Endothelial cell of umbilical vein (primary cell): ENCODE results near the gene CEMIP. TPM values are rescaled to one million over a fixed set of nuclear protein-coding genes. Genes with fewer than 3 reads are reported as not detected.

Experiments
- BruUV-seq: library from RNA; stranded (reverse); fragments of 400-500 nt; replicated peaks from 2 replicates; lab custom pipeline; 2021; lab: Mats Ljungman, UMichigan
- CTCF ChIA-PET: fragments of 300-600, 350-600 bp; sonication (Branson Sonifier 250); formaldehyde crosslinking; loops from one replicate; lab custom pipeline; 2021; ENCODE audit warnings: antibody characterized with exemption, inconsistent platforms; lab: Charles Lee
- POLR2A ChIA-PET: fragments of 300-600, 350-600 bp; sonication (Branson Sonifier 250); formaldehyde crosslinking; loops from one replicate; lab custom pipeline; 2021; ENCODE audit warnings: antibody characterized with exemption, inconsistent platforms; lab: Charles Lee
- DNase-seq: peaks from one replicate; pipeline ENCODE4 v3.0.0-alpha.2; 2011; ENCODE audit warnings: low read depth, low spot score
- FAIRE-seq: peaks from 2 replicates; lab custom pipeline; 2011; peaks lifted over from hg19 to GRCh38; lab: Jason Lieb, UNC
- H2AFZ ChIP-seq: 2 replicates; pipeline ENCODE4 v1.6.0; 2012; ENCODE audit warnings: low read depth, low read length, control low read depth, inconsistent platforms
- H3K27ac ChIP-seq: 2 replicates; pipeline ENCODE4 v1.5.1; 2011; ENCODE audit warnings: low read depth, mild to moderate bottlenecking, control low read depth, low read length, moderate library complexity; ENCODE audit not compliant: insufficient read depth
- H3K27me3 ChIP-seq, 2 experiments: 2 replicates each; pipeline versions ENCODE4 v1.6.0 to v1.6.1; 2011; ENCODE audit warnings: low read length in 2 of 2, mixed read lengths in 1 of 2; ENCODE audit not compliant: control insufficient read depth in 2 of 2, insufficient read depth in 2 of 2
- H3K36me3 ChIP-seq, 2 experiments: 2 replicates in 1 of 2; 3 replicates in 1 of 2; pipeline ENCODE4 v1.5.1; 2011; ENCODE audit warnings: low read length in 2 of 2, mild to moderate bottlenecking in 1 of 2, moderate library complexity in 1 of 2; ENCODE audit not compliant: control insufficient read depth in 2 of 2, insufficient read depth in 2 of 2; ENCODE audit errors: extremely low read depth in 1 of 2
- H3K4me1 ChIP-seq: 3 replicates; pipeline ENCODE4 v1.5.1; 2011; ENCODE audit warnings: mild to moderate bottlenecking, low read length; ENCODE audit not compliant: control insufficient read depth, insufficient read depth; ENCODE audit errors: extremely low read depth
- H3K4me2 ChIP-seq: 2 replicates; pipeline ENCODE4 v1.6.1; 2011; ENCODE audit warnings: low read length, control low read depth, mixed read lengths; ENCODE audit not compliant: insufficient read depth
- H3K4me3 ChIP-seq, 3 experiments: fragments of 200-600 bp in 1 of 3; sonication (generic), shearing (Covaris generic) in 1 of 3; replicated peaks in 1 of 3; 2 replicates each; pipeline ENCODE4 v1.5.1; 2011 to 2016; ENCODE audit warnings: control low read depth in 3 of 3, low read length in 3 of 3, mild to moderate bottlenecking in 2 of 3, inconsistent platforms in 1 of 3, low read depth in 1 of 3, moderate library complexity in 1 of 3; ENCODE audit not compliant: insufficient read depth in 1 of 3
- H3K79me2 ChIP-seq: 2 replicates; pipeline ENCODE4 v1.6.0; 2012; ENCODE audit warnings: low read length, inconsistent platforms; ENCODE audit not compliant: control insufficient read depth, insufficient read depth
- H3K9ac ChIP-seq: replicated peaks from 2 replicates; pipeline ENCODE3; 2011; ENCODE audit warnings: low read length, control low read depth; ENCODE audit not compliant: insufficient read depth; ENCODE audit errors: extremely low read depth
- H3K9me1 ChIP-seq: replicated peaks from 3 replicates; pipeline ENCODE4 v1.6.0; 2011; ENCODE audit warnings: mild to moderate bottlenecking, low read length; ENCODE audit not compliant: control insufficient read depth, insufficient read depth; ENCODE audit errors: extremely low read depth
- H3K9me3 ChIP-seq: replicated peaks from 2 replicates; pipeline ENCODE4 v1.5.1; 2012; ENCODE audit warnings: low read length, inconsistent platforms; ENCODE audit not compliant: control insufficient read depth, insufficient read depth
- H4K20me1 ChIP-seq: replicated peaks from 2 replicates; pipeline ENCODE3; 2011; ENCODE audit warnings: mild to moderate bottlenecking, low read length; ENCODE audit not compliant: control insufficient read depth, insufficient read depth; ENCODE audit errors: extremely low read depth
- CTCF ChIP-seq, 2 donors: IDR thresholded peaks; 1 replicate in 1 of 2; 2 replicates in 1 of 2; pipeline ENCODE4 v1.5.1; 2011; ENCODE audit warnings: low read length in 2 of 2, mild to moderate bottlenecking in 2 of 2, moderate library complexity in 2 of 2, control low read depth in 1 of 2, inconsistent platforms in 1 of 2, low read depth in 1 of 2; ENCODE audit not compliant: insufficient read depth in 1 of 2; ENCODE audit errors: extremely low read depth in 1 of 2
- EZH2 ChIP-seq: IDR thresholded peaks from 2 replicates; pipeline ENCODE4 v1.6.1; 2012; ENCODE audit warnings: borderline replicate concordance, low read depth, mild to moderate bottlenecking, moderate library complexity, low read length, inconsistent platforms; ENCODE audit not compliant: severe bottlenecking
- FOS ChIP-seq: IDR thresholded peaks from 2 replicates; pipeline ENCODE4 v1.6.1; 2011; ENCODE audit warnings: mild to moderate bottlenecking, low read length, moderate library complexity, borderline replicate concordance; ENCODE audit not compliant: insufficient read depth
- GATA2 ChIP-seq: IDR thresholded peaks from 2 replicates; pipeline ENCODE4 v1.7.0; 2011; ENCODE audit warnings: low read depth, mild to moderate bottlenecking, moderate library complexity, mixed read lengths, low read length; ENCODE audit not compliant: insufficient read length, insufficient read depth
- JUN ChIP-seq: IDR thresholded peaks from 2 replicates; pipeline ENCODE4 v1.6.1; 2011; ENCODE audit warnings: borderline replicate concordance, low read depth; ENCODE audit not compliant: insufficient read length, insufficient read depth
- MAX ChIP-seq: IDR thresholded peaks from 2 replicates; pipeline ENCODE4 v1.6.1; 2011; ENCODE audit not compliant: insufficient read depth, insufficient read length
- MYC ChIP-seq: IDR thresholded peaks from one replicate; pipeline ENCODE4 v1.6.1; 2011; ENCODE audit warnings: mild to moderate bottlenecking, low read depth, low read length
- POLR2A ChIP-seq: IDR thresholded peaks from 2 replicates; pipeline ENCODE4 v1.6.1; 2012; ENCODE audit warnings: low read depth, mild to moderate bottlenecking, control low read depth, low read length
- POLR2AphosphoS5 ChIP-seq: IDR thresholded peaks from 2 replicates; pipeline ENCODE4 v1.6.1; 2012; ENCODE audit warnings: low read depth, mild to moderate bottlenecking, control low read depth, low read length, moderate library complexity; ENCODE audit not compliant: insufficient read depth
- dilution Hi-C: fragments of 300-500 bp; cut with MboI; formaldehyde crosslinking; loops from one replicate; pipeline ENCODE4 v1.15.0; 2019; ENCODE audit warnings: low sequenced_read_pairs; ENCODE audit not compliant: extremely low pct_ligation_motif_present
- intact Hi-C: fragments of 100-400 bp; cut with micrococcal nuclease; formaldehyde crosslinking; loops from one replicate; pipeline ENCODE4 v1.10.0; 2022
- polyA plus RNA-seq, 4 experiments: library from polyadenylated mRNA; depleted of rRNA in 3 of 4; stranded (reverse) in 3 of 4; unstranded in 1 of 4; fragments of >200 nt; gene quantifications; 2 replicates each; pipeline versions ENCODE4 v1.2.1 to v1.2.3, GENCODE V29; 2011 to 2012; ENCODE audit warnings: missing spikeins in 1 of 4
- total RNA-seq: library from RNA; stranded (reverse); gene quantifications from 2 replicates; pipeline ENCODE4 v1.2.3, GENCODE V29; 2021

Gene CEMIP
- total and polyA plus RNA-seq, 2 donors (not counting 3 experiments of a cell fraction or from before 2014, with no cell fraction given) = 0.01 TPM; not detected in 1

DNA sequence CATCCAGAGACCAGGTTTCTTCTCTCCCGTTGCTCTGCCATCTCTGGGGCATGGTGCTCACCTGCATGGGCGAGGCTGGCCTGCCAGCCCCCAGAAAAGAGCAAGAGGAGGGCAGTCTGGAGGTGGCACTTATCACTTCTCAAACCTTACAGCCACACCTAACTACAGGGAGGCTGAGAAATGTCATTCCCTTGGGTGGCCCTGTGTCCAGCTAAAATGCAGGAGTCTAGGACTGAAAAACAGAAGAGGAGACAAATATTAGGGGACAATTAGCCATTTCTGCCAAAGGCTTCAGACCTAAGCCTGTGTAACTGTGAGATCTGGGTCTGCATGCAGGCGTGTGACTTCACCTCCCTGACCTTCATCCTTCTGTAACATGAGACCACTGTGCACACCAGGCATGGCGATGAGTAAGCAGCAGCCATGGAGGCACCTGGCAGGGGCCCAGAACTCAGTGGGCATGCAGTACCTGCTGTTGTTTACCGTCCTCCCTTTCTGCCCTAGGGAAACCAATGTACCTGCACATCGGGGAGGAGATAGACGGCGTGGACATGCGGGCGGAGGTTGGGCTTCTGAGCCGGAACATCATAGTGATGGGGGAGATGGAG, 127.1 kb downstream of the CEMIP start:
- Histone ChIP-seq H3K9ac (no peak overlapping the region), H4K20me1 (no peaks in the 10 kb centered on the region), H3K27me3 (no peaks in the 10 kb centered on the region), H3K4me2 (no peak overlapping the region), H3K36me3 (no peaks in the 10 kb centered on the region), H3K9me3 (no peaks in the 10 kb centered on the region), H3K9me1 (no peaks in the 10 kb centered on the region), H3K4me3 (no peak overlapping the region), H3K79me2 (no peaks in the 10 kb centered on the region), H2AFZ (no peak overlapping the region), H3K27ac (no peak overlapping the region), H3K4me1 (no peaks in the 10 kb centered on the region)
- FAIRE-seq (no peak), DNase-seq (no peak)
- POLR2A ChIA-PET = no interaction called here
- dilution Hi-C loops = no loop called here
- TF ChIP-seq POLR2AphosphoS5 (no peak), MAX (no peak), EZH2 (no peak), GATA2 (no peak), MYC (no peak), CTCF (IDR thresholded peaks at IDR 0.05; ENCODE audit: extremely low read depth in 1 of 2, insufficient read depth in 1 of 2, low read depth in 1 of 2, low read length in 2 of 2) (no peak), POLR2A (no peak), FOS (no peak), JUN (no peak)
- CTCF ChIA-PET = no interaction called here
- intact Hi-C loops = no loop called here
- BruUV-seq = no TSS peak
